HL-60 (cell line): ENCODE results near the gene PKP4.

ENCODE experiments used
- DNase-seq, 2 experiments: peaks; one replicate each; pipeline ENCODE4 v3.0.0-alpha.2; 2010 to 2020; ENCODE audit warnings: low read depth in 1 of 2, low spot score in 1 of 2
- H3K27ac ChIP-seq: fragments of 250-450 bp; sonication (Bioruptor Pico); replicated peaks from 2 replicates; pipeline ENCODE4 v1.5.1; 2020; ENCODE audit warnings: mild to moderate bottlenecking, moderate library complexity
- H3K27me3 ChIP-seq: fragments of 250-450 bp; sonication (Bioruptor Pico); 2 replicates; pipeline ENCODE4 v1.5.1; 2021; ENCODE audit warnings: mild to moderate bottlenecking, moderate library complexity; ENCODE audit not compliant: insufficient read depth, poor library complexity, severe bottlenecking
- H3K4me3 ChIP-seq: replicated peaks from 2 replicates; pipeline ENCODE4 v1.5.1; 2011; ENCODE audit warnings: mild to moderate bottlenecking, control low read depth, low read length; ENCODE audit not compliant: insufficient read depth
- GABPA ChIP-seq: IDR thresholded peaks from 2 replicates; pipeline ENCODE4 v1.6.1; 2012; ENCODE audit warnings: low read depth
- POLR2AphosphoS5 ChIP-seq: IDR thresholded peaks from 2 replicates; pipeline ENCODE4 v1.6.1; 2012; ENCODE audit warnings: low read depth
- SPI1 ChIP-seq: IDR thresholded peaks from 2 replicates; pipeline ENCODE4 v1.6.1; 2012; ENCODE audit warnings: low read depth, mild to moderate bottlenecking, borderline replicate concordance
- TF ChIP-seq, protein P1 (sequence below): IDR thresholded peaks from 2 replicates; pipeline ENCODE4 v1.6.1; 2012; ENCODE audit warnings: low read depth; ENCODE audit not compliant: insufficient replicate concordance
- TF ChIP-seq, protein P2 (sequence below): IDR thresholded peaks from one replicate; pipeline ENCODE4 v1.5.1; 2011; ENCODE audit warnings: low read length, control low read depth, inconsistent platforms; ENCODE audit not compliant: insufficient read depth

PKP4 gene

DNA sequence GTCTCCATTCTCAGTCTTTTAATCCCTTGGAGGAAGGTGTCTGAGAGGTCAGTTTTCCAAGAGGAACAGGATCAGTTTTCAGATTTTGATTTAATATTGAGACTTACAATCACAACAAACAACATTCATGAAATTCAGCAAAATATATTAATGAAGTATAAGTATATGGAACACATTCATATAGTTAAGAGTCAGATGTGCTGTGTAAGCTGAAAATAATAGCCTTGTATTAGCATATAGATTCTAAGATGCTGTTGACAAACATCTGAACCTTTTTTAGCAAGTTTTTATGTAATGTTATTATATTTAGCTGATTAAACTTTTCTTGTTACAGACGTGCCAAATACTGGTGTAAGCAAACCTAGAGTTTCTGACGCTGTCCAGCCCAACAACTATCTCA lies 163.9 kb downstream of the PKP4 start:
- Histone ChIP-seq H3K27ac (no peak overlapping the region), H3K4me3 (no peak overlapping the region), H3K27me3 (no peaks in the 10 kb centered on the region)
- TF ChIP-seq SPI1 (no peak), POLR2AphosphoS5 (no peak), GABPA (no peak)
- TF ChIP-seq, protein P1, sequence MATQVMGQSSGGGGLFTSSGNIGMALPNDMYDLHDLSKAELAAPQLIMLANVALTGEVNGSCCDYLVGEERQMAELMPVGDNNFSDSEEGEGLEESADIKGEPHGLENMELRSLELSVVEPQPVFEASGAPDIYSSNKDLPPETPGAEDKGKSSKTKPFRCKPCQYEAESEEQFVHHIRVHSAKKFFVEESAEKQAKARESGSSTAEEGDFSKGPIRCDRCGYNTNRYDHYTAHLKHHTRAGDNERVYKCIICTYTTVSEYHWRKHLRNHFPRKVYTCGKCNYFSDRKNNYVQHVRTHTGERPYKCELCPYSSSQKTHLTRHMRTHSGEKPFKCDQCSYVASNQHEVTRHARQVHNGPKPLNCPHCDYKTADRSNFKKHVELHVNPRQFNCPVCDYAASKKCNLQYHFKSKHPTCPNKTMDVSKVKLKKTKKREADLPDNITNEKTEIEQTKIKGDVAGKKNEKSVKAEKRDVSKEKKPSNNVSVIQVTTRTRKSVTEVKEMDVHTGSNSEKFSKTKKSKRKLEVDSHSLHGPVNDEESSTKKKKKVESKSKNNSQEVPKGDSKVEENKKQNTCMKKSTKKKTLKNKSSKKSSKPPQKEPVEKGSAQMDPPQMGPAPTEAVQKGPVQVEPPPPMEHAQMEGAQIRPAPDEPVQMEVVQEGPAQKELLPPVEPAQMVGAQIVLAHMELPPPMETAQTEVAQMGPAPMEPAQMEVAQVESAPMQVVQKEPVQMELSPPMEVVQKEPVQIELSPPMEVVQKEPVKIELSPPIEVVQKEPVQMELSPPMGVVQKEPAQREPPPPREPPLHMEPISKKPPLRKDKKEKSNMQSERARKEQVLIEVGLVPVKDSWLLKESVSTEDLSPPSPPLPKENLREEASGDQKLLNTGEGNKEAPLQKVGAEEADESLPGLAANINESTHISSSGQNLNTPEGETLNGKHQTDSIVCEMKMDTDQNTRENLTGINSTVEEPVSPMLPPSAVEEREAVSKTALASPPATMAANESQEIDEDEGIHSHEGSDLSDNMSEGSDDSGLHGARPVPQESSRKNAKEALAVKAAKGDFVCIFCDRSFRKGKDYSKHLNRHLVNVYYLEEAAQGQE, result no peak
- TF ChIP-seq, protein P2, sequence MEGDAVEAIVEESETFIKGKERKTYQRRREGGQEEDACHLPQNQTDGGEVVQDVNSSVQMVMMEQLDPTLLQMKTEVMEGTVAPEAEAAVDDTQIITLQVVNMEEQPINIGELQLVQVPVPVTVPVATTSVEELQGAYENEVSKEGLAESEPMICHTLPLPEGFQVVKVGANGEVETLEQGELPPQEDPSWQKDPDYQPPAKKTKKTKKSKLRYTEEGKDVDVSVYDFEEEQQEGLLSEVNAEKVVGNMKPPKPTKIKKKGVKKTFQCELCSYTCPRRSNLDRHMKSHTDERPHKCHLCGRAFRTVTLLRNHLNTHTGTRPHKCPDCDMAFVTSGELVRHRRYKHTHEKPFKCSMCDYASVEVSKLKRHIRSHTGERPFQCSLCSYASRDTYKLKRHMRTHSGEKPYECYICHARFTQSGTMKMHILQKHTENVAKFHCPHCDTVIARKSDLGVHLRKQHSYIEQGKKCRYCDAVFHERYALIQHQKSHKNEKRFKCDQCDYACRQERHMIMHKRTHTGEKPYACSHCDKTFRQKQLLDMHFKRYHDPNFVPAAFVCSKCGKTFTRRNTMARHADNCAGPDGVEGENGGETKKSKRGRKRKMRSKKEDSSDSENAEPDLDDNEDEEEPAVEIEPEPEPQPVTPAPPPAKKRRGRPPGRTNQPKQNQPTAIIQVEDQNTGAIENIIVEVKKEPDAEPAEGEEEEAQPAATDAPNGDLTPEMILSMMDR, result no peak
- no peak for DNase-seq

DNA sequence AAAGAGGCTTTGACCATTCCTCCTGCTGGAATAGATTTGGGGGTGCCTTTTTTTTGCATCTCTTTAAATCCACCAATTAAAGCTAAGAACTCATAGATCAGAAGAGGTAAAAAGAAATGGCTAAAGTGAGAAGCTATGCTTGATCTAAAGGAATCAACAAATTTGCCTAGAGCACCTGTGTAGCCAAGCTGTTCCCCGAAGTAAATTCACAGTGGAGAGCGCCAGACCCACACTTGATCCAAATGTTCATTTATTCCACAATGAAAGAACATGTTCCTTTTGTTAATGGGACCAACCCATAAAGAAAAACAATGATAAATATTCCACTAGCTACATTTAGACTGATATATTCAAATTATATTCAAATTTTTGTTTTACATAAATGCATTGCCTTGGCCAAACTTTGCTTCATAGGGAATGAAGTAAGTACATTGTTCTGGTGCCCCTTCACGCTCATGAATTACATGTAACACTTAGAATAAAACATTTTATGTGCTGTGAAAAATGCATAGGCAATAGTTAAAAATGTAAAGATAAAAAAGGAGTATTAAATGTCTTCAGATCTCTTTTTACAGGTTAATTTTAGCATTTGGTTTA lies 167.4 kb downstream of the PKP4 start:
- H3K27ac ChIP-seq, result no peak overlapping the region
- H3K27me3 ChIP-seq, result no peaks in the 10 kb centered on the region
- no peak overlapping the region for H3K4me3 ChIP-seq
- no peak for TF ChIP-seq SPI1
- no peak for DNase-seq

DNA sequence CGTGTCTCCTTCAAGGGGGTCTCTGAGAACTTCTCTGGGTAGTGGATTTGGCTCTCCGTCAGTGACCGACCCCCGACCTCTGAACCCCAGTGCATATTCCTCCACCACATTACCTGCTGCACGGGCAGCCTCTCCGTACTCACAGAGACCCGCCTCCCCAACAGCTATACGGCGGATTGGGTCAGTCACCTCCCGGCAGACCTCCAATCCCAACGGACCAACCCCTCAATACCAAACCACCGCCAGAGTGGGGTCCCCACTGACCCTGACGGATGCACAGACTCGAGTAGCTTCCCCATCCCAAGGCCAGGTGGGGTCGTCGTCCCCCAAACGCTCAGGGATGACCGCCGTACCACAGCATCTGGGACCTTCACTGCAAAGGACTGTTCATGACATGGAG lies 168.2 kb downstream of the PKP4 start:
- Histone ChIP-seq H3K27me3 (no peaks in the 10 kb centered on the region), H3K27ac (no peak overlapping the region), H3K4me3 (no peak overlapping the region)
- DNase-seq, result no peak
- TF ChIP-seq GABPA, result no peak
- TF ChIP-seq, protein P2, result no peak
- no peak for TF ChIP-seq SPI1
- TF ChIP-seq, protein P1, result no peak
- TF ChIP-seq POLR2AphosphoS5, result no peak

DNA sequence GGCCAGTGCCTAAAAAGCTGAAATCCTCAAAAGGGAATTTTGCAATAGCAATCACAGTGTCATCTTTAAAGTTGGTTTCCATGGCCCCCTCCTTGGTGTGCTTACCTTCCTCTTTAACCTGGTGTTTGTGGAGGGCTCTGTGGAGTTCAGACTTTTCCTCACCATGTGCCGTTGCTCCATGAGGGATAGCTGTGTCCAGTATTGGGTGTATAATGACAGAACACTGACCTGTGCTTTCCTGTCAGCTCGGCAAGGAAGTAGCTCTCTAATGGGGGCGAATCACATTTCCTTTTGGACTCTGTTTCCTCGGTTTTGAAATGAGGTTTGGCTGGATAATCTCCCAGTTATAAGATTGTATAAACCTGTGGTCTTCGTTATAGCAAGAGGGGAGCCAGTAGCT lies 172.4 kb downstream of the PKP4 start:
- Histone ChIP-seq H3K27me3 (no peaks in the 10 kb centered on the region), H3K4me3 (no peak overlapping the region), H3K27ac (no peak overlapping the region)
- TF ChIP-seq POLR2AphosphoS5 (no peak), GABPA (no peak), SPI1 (no peak)
- TF ChIP-seq, protein P1, result no peak
- TF ChIP-seq, protein P2, result no peak
- no peak for DNase-seq
